ENCODE measurements around the gene COL6A1.

Gene COL6A1

DNA sequence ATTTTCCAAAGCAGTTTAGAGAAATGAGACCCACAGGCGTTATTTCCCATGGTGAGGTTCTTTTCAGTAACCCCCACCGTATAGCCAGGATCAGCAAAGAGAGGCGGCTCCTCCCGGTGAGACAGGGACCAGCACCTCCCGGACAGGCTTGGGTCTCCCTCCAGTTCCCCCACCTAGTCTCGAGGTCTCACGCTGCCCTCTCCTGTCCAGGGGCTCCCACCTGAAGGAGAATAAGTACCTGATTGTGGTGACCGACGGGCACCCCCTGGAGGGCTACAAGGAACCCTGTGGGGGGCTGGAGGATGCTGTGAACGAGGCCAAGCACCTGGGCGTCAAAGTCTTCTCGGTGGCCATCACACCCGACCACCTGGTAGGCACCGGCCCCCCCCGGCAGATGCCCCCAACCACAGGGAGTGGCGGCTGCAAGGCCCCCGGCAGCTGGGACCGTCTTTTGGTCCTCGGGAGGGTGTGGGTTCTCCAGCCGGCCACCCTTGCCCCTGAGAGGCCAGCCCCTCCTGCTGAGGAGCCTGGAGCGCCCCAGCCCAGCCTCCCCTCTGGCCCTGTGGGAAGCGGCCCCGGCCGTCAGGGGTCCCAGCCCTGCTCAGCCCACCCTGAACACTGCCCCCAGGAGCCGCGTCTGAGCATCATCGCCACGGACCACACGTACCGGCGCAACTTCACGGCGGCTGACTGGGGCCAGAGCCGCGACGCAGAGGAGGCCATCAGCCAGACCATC, 4.9 kb downstream of the COL6A1 start:
- H4K91ac ChIP-seq (ENCODE audit: low read depth, low read length): no peak overlapping the region
- no peak overlapping the region for H3K27ac ChIP-seq (ENCODE audit: low read depth, low read length)
- no peaks in the 10 kb centered on the region for H3K79me2 ChIP-seq (ENCODE audit: control insufficient read depth, insufficient read depth, low read length, poor library complexity)
- H3K79me1 ChIP-seq (ENCODE audit: low read length): peaks cover 4% of the 10 kb centered on the region
- H4K8ac ChIP-seq (ENCODE audit: low read depth, low read length): no peak overlapping the region
- no peak overlapping the region for H3K18ac ChIP-seq (ENCODE audit: low read length)
- H3K9me3 ChIP-seq (ENCODE audit: insufficient read depth, low read depth, low read length): peaks cover 2% of the 10 kb centered on the region
- peaks cover 9 to 12% of the 10 kb centered on the region in 2 experiments for H3K36me3 ChIP-seq (ENCODE audit: control insufficient read depth in 1 of 2, insufficient read depth in 2 of 2, low read length in 2 of 2)
- no peak overlapping the region for H2BK5ac ChIP-seq (ENCODE audit: low read depth, low read length, poor library complexity)
- no peak overlapping the region for H2BK12ac ChIP-seq (ENCODE audit: low read length)
- H3K27me3 ChIP-seq (ENCODE audit: insufficient read depth, low read length): peaks cover 5% of the 10 kb centered on the region
- no peak overlapping the region for H3K9ac ChIP-seq (ENCODE audit: low read length)
- no peak overlapping the region for H2AK5ac ChIP-seq (ENCODE audit: low read length)
- no peak overlapping the region for H4K12ac ChIP-seq (ENCODE audit: low read depth, low read length)
- no peak overlapping the region for H3K4me3 ChIP-seq (ENCODE audit: low read depth, low read length)
- no peak overlapping the region for H2BK120ac ChIP-seq (ENCODE audit: insufficient read depth, low read length, poor library complexity)
- no peak overlapping the region for H3K4ac ChIP-seq (ENCODE audit: low read depth, low read length)
- no peak overlapping the region for H3K23ac ChIP-seq (ENCODE audit: low read length)
- no peak overlapping the region for H3K14ac ChIP-seq (ENCODE audit: low read length)
- no CpG with 5 or more reads among the region's 36 CpGs for WGBS (ENCODE audit: extremely low coverage, insufficient coverage, insufficient read length)
- peaks cover 5 to 13% of the 10 kb centered on the region in 2 experiments for H3K4me1 ChIP-seq (ENCODE audit: control insufficient read depth in 1 of 2, insufficient read depth in 2 of 2, low read length in 2 of 2)
- no peak for DNase-seq
- no peak overlapping the region for H2AFZ ChIP-seq (ENCODE audit: insufficient read depth, low read length, poor library complexity)
- H3K4me2 ChIP-seq (ENCODE audit: low read length): no peak overlapping the region

DNA sequence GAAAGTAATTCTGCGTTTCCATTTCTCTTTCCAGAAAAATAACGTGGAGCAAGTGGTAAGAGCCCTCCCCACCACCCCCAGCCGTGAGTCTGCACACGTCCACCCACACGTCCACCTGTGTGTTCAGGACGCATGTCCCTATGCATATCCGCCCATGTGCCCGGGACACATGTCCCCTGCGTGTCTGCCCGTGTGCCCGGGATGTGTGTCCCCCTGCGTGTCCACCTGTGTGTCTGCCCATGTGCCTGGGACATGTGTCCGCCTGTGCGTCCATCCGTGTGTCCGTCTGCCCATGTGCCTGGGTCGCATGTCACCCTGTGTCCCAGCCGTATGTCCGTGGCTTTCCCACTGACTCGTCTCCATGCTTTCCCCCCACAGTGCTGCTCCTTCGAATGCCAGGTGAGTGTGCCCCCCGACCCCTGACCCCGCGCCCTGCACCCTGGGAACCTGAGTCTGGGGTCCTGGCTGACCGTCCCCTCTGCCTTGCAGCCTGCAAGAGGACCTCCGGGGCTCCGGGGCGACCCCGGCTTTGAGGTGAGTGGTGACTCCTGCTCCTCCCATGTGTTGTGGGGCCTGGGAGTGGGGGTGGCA, 5.6 kb downstream of the COL6A1 start:
- H2AK5ac ChIP-seq (ENCODE audit: low read length): no peak overlapping the region
- no peak overlapping the region for H3K27ac ChIP-seq (ENCODE audit: low read depth, low read length)
- H3K79me2 ChIP-seq (ENCODE audit: control insufficient read depth, insufficient read depth, low read length, poor library complexity): no peaks in the 10 kb centered on the region
- H4K91ac ChIP-seq (ENCODE audit: low read depth, low read length): no peak overlapping the region
- H2BK12ac ChIP-seq (ENCODE audit: low read length): no peak overlapping the region
- no peak overlapping the region for H3K18ac ChIP-seq (ENCODE audit: low read length)
- no peak overlapping the region for H4K8ac ChIP-seq (ENCODE audit: low read depth, low read length)
- H3K4me2 ChIP-seq (ENCODE audit: low read length): no peak overlapping the region
- no CpG with 5 or more reads among the region's 29 CpGs for WGBS (ENCODE audit: extremely low coverage, insufficient coverage, insufficient read length)
- H3K14ac ChIP-seq (ENCODE audit: low read length): no peak overlapping the region
- no peak overlapping the region for H2AFZ ChIP-seq (ENCODE audit: insufficient read depth, low read length, poor library complexity)
- DNase-seq: no peak
- no peak overlapping the region for H3K23ac ChIP-seq (ENCODE audit: low read length)
- no peak overlapping the region for H3K9ac ChIP-seq (ENCODE audit: low read length)
- H3K4me1 ChIP-seq (ENCODE audit: control insufficient read depth in 1 of 2, insufficient read depth in 2 of 2, low read length in 2 of 2): peaks cover under 1 to 9% of the 10 kb centered on the region in 2 experiments
- H3K36me3 ChIP-seq (ENCODE audit: control insufficient read depth in 1 of 2, insufficient read depth in 2 of 2, low read length in 2 of 2): peaks cover 9 to 12% of the 10 kb centered on the region in 2 experiments
- peaks cover 5% of the 10 kb centered on the region for H3K27me3 ChIP-seq (ENCODE audit: insufficient read depth, low read length)
- no peak overlapping the region for H3K4ac ChIP-seq (ENCODE audit: low read depth, low read length)
- peaks cover 2% of the 10 kb centered on the region for H3K9me3 ChIP-seq (ENCODE audit: insufficient read depth, low read depth, low read length)
- no peak overlapping the region for H2BK120ac ChIP-seq (ENCODE audit: insufficient read depth, low read length, poor library complexity)
- H4K12ac ChIP-seq (ENCODE audit: low read depth, low read length): no peak overlapping the region
- no peaks in the 10 kb centered on the region for H3K79me1 ChIP-seq (ENCODE audit: low read length)
- no peak overlapping the region for H2BK5ac ChIP-seq (ENCODE audit: low read depth, low read length, poor library complexity)
- H3K4me3 ChIP-seq (ENCODE audit: low read depth, low read length): no peak overlapping the region

DNA sequence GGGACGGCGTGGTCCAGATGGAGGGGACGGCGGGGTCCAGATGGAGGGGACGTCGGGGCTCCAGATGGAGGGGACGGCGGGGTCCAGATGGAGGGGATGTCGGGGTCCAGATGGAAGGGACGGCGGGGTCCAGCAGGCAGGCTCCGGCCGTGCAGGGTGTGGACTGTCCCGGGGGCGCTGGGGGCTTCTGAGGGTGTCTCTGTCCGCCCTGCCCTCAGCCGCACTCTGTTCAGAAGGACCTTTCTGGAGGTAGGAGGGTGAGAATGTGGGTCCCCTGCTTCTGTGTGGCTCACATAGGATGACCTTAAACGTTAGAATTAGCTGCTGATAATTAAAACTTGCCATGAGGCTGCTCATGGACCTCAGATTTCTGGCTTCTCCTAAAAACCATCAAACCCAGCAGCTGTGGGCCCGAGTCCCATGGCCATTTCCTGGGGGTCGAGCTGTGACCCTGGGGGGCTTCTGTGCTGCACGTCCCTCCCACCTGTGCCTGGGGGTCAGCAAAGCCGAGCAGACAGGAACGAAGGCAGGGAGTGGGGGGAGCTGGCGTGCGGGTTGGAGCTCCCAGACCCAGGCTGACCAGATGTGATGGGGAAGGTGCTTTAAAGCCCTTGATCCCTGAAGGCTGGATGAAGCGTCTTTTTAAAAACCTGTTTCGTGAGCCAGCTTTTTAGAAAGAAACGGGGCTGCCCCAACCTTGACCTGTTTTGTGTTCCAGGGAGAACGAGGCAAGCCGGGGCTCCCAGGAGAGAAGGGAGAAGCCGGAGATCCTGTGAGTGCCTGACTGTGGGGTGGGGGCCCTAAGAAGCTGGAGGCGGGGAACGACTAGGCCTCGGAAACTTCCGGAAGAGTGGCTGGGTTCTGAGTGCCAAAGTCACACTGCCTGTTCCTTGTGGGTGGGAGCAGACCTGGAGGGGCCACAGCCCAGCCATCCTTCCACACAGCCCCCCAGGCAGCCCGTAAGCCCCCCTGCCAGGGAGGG, 7.1 kb downstream of the COL6A1 start:
- Histone ChIP-seq H3K4ac (ENCODE audit: low read depth, low read length) (no peak overlapping the region), H3K4me2 (ENCODE audit: low read length) (no peak overlapping the region), H3K4me3 (ENCODE audit: low read depth, low read length) (no peak overlapping the region), H3K79me1 (ENCODE audit: low read length) (no peaks in the 10 kb centered on the region), H3K23ac (ENCODE audit: low read length) (no peak overlapping the region), H2AK5ac (ENCODE audit: low read length) (no peak overlapping the region), H4K8ac (ENCODE audit: low read depth, low read length) (no peak overlapping the region), H3K9me3 (ENCODE audit: insufficient read depth, low read depth, low read length) (peaks cover 2% of the 10 kb centered on the region), H3K9ac (ENCODE audit: low read length) (no peak overlapping the region), H2BK12ac (ENCODE audit: low read length) (no peak overlapping the region), H2AFZ (ENCODE audit: insufficient read depth, low read length, poor library complexity) (no peak overlapping the region), H2BK120ac (ENCODE audit: insufficient read depth, low read length, poor library complexity) (no peak overlapping the region), H3K14ac (ENCODE audit: low read length) (no peak overlapping the region), H3K27me3 (ENCODE audit: insufficient read depth, low read length) (no peaks in the 10 kb centered on the region), H3K27ac (ENCODE audit: low read depth, low read length) (no peak overlapping the region), H3K79me2 (ENCODE audit: control insufficient read depth, insufficient read depth, low read length, poor library complexity) (no peaks in the 10 kb centered on the region), H4K91ac (ENCODE audit: low read depth, low read length) (no peak overlapping the region), H2BK5ac (ENCODE audit: low read depth, low read length, poor library complexity) (no peak overlapping the region), H3K18ac (ENCODE audit: low read length) (no peak overlapping the region), H3K4me1 (ENCODE audit: control insufficient read depth in 1 of 2, insufficient read depth in 2 of 2, low read length in 2 of 2) (no peaks in the 10 kb centered on the region), H3K36me3 (ENCODE audit: control insufficient read depth in 1 of 2, insufficient read depth in 2 of 2, low read length in 2 of 2) (peaks cover 9 to 14% of the 10 kb centered on the region in 2 experiments), H4K12ac (ENCODE audit: low read depth, low read length) (no peak overlapping the region)
- no peak for DNase-seq
- WGBS (ENCODE audit: extremely low coverage, insufficient coverage, insufficient read length): no CpG with 5 or more reads among the region's 36 CpGs

DNA sequence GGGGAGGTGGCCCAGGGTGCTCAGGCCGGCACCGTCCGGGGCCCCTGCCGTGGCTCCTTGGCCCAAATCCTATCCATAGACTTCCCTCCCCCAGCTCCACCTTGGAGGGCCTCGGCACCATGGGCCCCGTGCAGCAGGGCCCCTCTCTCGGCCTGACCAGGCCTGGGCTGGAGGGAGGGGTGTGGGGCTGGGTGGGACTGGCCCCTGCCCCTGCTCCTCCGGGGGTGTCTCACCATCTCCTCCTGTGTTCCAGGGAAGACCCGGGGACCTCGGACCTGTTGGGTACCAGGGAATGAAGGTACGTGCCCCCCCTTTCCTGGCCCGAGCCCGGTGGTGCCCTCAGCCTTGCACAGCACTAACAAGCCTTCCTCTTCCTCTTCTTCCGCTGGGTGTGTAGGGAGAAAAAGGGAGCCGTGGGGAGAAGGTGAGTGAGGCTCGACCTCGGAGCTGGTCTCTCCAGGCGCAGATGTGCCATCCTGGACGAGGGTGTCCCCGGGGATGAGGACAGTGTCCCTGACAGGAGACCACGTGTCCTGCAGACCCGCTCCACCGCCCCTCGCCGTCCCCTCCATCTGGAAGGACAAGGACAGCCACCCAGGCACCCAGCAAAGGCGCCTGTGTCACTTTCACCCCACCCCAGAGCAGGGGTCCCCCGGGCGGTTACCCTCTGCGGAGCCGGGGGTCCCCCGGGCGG, 7.9 kb downstream of the COL6A1 start:
- no peak overlapping the region for H3K18ac ChIP-seq (ENCODE audit: low read length)
- H2BK5ac ChIP-seq (ENCODE audit: low read depth, low read length, poor library complexity): no peak overlapping the region
- H2BK120ac ChIP-seq (ENCODE audit: insufficient read depth, low read length, poor library complexity): no peak overlapping the region
- H3K27me3 ChIP-seq (ENCODE audit: insufficient read depth, low read length): no peaks in the 10 kb centered on the region
- no peak overlapping the region for H3K23ac ChIP-seq (ENCODE audit: low read length)
- no peak overlapping the region for H3K4me3 ChIP-seq (ENCODE audit: low read depth, low read length)
- no peaks in the 10 kb centered on the region for H3K4me1 ChIP-seq (ENCODE audit: control insufficient read depth in 1 of 2, insufficient read depth in 2 of 2, low read length in 2 of 2)
- no peak overlapping the region for H3K4ac ChIP-seq (ENCODE audit: low read depth, low read length)
- no peaks in the 10 kb centered on the region for H3K79me1 ChIP-seq (ENCODE audit: low read length)
- WGBS (ENCODE audit: extremely low coverage, insufficient coverage, insufficient read length): no CpG with 5 or more reads among the region's 32 CpGs
- H4K91ac ChIP-seq (ENCODE audit: low read depth, low read length): no peak overlapping the region
- H2AK5ac ChIP-seq (ENCODE audit: low read length): no peak overlapping the region
- H3K79me2 ChIP-seq (ENCODE audit: control insufficient read depth, insufficient read depth, low read length, poor library complexity): no peaks in the 10 kb centered on the region
- peaks cover 9 to 15% of the 10 kb centered on the region in 2 experiments for H3K36me3 ChIP-seq (ENCODE audit: control insufficient read depth in 1 of 2, insufficient read depth in 2 of 2, low read length in 2 of 2)
- no peak overlapping the region for H3K9ac ChIP-seq (ENCODE audit: low read length)
- H3K4me2 ChIP-seq (ENCODE audit: low read length): no peak overlapping the region
- H3K14ac ChIP-seq (ENCODE audit: low read length): no peak overlapping the region
- H2BK12ac ChIP-seq (ENCODE audit: low read length): no peak overlapping the region
- no peak overlapping the region for H4K12ac ChIP-seq (ENCODE audit: low read depth, low read length)
- no peak overlapping the region for H3K27ac ChIP-seq (ENCODE audit: low read depth, low read length)
- H3K9me3 ChIP-seq (ENCODE audit: insufficient read depth, low read depth, low read length): peaks cover 2% of the 10 kb centered on the region
- no peak for DNase-seq
- H2AFZ ChIP-seq (ENCODE audit: insufficient read depth, low read length, poor library complexity): no peak overlapping the region
- H4K8ac ChIP-seq (ENCODE audit: low read depth, low read length): no peak overlapping the region

Data from trophoblast cell (in vitro differentiated cells and primary cell).